Measurements from ENCODE around the gene DLG5.

The DLG5 gene

DNA sequence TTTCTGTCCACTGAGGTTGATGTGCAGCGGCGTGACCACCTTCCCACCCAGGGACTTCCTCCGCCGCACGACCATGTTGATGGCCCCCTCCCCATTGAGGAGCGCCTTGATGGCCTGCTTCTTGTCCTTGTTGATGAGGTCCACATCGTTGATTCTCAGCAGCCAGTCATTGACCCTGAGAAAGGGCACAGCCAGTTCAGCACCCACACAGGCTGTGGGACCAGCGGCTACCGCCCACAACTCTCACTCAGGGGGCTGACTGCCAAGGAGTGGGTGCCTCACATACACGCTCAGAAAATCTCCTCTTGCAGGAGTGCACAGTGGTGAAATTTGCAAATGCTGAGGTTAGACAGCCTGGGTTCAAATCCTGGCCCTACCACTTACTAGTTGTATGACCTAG, 97.2 kb downstream of the DLG5 start:
- Histone ChIP-seq H3K36me3 (peaks cover 21% of the 10 kb centered on the region), H3K4me1 (no peaks in the 10 kb centered on the region), H3K27me3 (no peaks in the 10 kb centered on the region), H3K4me3 (ENCODE audit: low read depth, low read length) (no peak overlapping the region), H3K9me3 (no peaks in the 10 kb centered on the region)
- no peak for DNase-seq
- no peak for TF ChIP-seq CTCF (IDR thresholded peaks at IDR 0.05; ENCODE audit: low read depth, low read length)

- Histone ChIP-seq H3K36me3 (peaks cover 17% of the 10 kb centered on the region), H3K4me1 (no peaks in the 10 kb centered on the region), H3K27me3 (no peaks in the 10 kb centered on the region), H3K9me3 (no peaks in the 10 kb centered on the region), H3K4me3 (ENCODE audit: low read depth, low read length) (no peak overlapping the region)
- DNase-seq, result no peak
- no peak for TF ChIP-seq CTCF (IDR thresholded peaks at IDR 0.05; ENCODE audit: low read depth, low read length)
These were observed 98.2 kb downstream of the DLG5 start for GRCh38 chr10:77828377-77828776.

DNA sequence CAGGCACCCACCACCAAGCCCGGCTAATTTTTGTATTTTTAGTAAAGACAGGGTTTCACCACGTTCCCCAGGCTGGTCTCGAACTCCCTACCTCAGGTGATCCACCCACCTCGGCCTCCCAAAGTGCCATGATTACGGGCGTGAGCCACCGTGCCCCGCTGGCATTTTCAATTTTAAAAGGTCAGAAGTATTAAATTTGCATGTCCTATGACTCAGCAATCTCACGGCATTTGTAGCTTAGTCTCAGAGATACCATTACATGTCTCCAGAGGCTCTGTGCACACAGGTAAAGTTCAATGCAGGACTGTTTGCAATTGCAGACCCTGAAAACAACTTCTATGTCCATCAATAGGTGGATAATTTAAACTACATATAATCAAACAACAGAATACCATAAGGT, 99.2 kb downstream of the DLG5 start:
- no peak for DNase-seq
- Histone ChIP-seq H3K4me1 (no peaks in the 10 kb centered on the region), H3K27me3 (no peaks in the 10 kb centered on the region), H3K9me3 (no peaks in the 10 kb centered on the region), H3K4me3 (ENCODE audit: low read depth, low read length) (no peak overlapping the region), H3K36me3 (peaks cover 13% of the 10 kb centered on the region)
- no peak for TF ChIP-seq CTCF (IDR thresholded peaks at IDR 0.05; ENCODE audit: low read depth, low read length)

GRCh38 chr10:77825965-77826364, 100.6 kb downstream of the DLG5 start:
- DNase-seq, result no peak
- TF ChIP-seq CTCF (IDR thresholded peaks at IDR 0.05; ENCODE audit: low read depth, low read length), result no peak
- no peaks in the 10 kb centered on the region for H3K4me1 ChIP-seq
- peaks cover 10% of the 10 kb centered on the region for H3K36me3 ChIP-seq
- H3K27me3 ChIP-seq, result no peaks in the 10 kb centered on the region
- no peaks in the 10 kb centered on the region for H3K9me3 ChIP-seq
- no peak overlapping the region for H3K4me3 ChIP-seq (ENCODE audit: low read depth, low read length)

DNA sequence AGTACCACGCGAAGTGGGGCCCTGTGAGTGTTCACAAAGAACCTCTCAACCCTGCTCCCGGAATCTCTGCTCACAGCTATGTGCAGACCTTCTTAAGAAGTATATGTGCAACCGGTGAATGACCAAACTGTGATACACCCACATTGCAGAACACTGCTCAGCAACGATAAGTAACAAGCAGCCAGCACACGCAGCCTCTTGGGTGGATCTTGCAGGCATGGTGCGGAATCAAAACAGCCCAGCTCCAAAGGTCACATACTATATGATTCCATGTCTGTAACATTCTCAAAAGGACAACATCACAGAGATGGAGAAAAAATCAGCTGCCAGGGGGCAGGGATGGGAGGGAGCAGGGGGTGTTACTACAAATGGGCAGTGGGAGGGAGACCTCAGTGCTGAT, 101.6 kb downstream of the DLG5 start:
- no peaks in the 10 kb centered on the region for H3K4me1 ChIP-seq
- no peaks in the 10 kb centered on the region for H3K27me3 ChIP-seq
- TF ChIP-seq CTCF (IDR thresholded peaks at IDR 0.05; ENCODE audit: low read depth, low read length), result no peak
- H3K36me3 ChIP-seq, result peaks cover 3% of the 10 kb centered on the region
- DNase-seq, result no peak
- no peaks in the 10 kb centered on the region for H3K9me3 ChIP-seq
- H3K4me3 ChIP-seq (ENCODE audit: low read depth, low read length), result no peak overlapping the region

DNA sequence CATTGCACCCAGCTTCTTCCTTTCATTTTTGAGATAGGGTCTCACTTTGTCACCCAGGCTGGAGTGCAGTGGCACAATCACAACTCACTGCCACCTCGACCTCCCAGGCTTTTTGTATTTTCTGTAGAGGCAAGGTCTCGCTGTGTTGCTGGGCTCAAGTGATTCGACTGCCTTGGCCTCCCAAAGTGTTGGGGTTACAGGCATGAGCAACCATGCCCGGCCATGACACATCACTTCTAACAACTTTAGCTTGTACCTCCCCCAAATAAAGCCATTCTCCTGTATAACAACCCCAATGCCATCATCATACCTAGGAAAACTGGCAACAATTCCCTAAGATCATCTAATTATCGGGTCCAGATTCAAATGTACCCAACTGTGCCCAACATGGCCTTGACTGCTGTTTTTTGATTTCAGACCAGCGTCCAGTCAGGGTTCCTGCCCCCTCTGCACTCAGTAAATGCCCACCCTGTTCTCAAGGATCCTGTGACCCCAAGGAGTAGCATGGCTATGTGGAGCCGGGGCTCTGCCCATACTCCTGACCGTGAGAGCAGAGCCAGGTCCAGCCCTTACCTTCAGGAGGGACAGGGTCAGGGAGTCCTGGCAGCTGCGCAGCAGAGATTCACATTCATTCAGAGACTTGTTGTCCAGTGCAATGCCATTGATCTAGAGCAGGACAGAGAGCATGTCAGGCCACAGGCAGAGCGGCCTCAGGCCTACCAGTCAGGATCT, 102.6 kb downstream of the DLG5 start:
- no peak for DNase-seq
- H3K4me1 ChIP-seq, result no peaks in the 10 kb centered on the region
- TF ChIP-seq CTCF (IDR thresholded peaks at IDR 0.05; ENCODE audit: low read depth, low read length), result no peak
- H3K9me3 ChIP-seq, result no peaks in the 10 kb centered on the region
- H3K36me3 ChIP-seq, result peaks cover 1% of the 10 kb centered on the region; the same call in 1 of the 2 replicates
- H3K4me3 ChIP-seq (ENCODE audit: low read depth, low read length), result no peak overlapping the region
- no peaks in the 10 kb centered on the region for H3K27me3 ChIP-seq
